NK-92 (cell line): ENCODE results near the gene CCDC137.
"Not testable (repeated sequence)": the region's sequence is repeated elsewhere in the genome, so short reads cannot be mapped to it uniquely, and the experiment has no call there.

Source experiments
- DNase-seq: peaks from one replicate; lab custom pipeline; 2025; ENCODE audit not compliant: unreplicated experiment; lab: John Stamatoyannopoulos, UW

Gene CCDC137

DNA sequence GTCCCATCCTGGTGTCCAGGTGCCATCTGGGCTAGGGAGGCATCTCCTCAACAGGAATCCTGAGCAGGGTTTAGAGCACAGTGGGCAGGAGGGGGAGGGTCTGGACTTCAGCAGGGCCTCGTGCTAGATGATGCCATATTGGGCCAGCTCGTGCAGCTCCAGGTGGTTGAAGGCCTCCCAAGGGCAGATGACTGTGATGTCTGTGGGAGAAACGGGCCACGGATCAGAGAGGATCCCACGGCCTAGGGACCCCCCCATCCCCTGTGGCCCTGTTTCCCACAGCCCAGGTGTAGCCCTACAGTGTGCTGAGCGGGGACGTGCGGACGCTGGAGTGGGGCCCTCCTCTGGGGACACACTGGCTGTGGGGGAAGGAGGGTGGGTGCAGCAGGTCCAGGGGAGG lies 15.6 kb upstream of the CCDC137 start:
- no peak for DNase-seq

DNA sequence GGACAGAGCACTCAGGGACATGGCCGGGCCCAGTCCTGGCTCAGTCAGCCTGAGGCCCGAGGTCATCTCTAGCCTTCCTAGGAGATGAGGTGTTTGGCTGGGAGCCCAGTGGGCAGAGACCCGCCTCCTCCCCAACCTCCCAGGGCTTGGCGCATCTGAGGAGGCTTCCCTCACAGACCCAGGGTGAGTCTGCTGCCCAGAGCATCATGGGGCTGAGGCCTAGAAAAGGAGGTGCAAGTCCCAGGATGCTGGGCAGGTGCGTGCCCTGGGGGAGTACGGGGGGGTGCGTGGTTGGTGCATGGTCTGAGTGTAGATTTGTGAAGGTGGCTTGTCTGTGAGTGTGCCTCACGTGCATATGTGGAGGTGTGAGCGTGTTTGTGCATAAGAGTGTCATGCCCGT lies 14.8 kb upstream of the CCDC137 start:
- DNase-seq = no peak

DNA sequence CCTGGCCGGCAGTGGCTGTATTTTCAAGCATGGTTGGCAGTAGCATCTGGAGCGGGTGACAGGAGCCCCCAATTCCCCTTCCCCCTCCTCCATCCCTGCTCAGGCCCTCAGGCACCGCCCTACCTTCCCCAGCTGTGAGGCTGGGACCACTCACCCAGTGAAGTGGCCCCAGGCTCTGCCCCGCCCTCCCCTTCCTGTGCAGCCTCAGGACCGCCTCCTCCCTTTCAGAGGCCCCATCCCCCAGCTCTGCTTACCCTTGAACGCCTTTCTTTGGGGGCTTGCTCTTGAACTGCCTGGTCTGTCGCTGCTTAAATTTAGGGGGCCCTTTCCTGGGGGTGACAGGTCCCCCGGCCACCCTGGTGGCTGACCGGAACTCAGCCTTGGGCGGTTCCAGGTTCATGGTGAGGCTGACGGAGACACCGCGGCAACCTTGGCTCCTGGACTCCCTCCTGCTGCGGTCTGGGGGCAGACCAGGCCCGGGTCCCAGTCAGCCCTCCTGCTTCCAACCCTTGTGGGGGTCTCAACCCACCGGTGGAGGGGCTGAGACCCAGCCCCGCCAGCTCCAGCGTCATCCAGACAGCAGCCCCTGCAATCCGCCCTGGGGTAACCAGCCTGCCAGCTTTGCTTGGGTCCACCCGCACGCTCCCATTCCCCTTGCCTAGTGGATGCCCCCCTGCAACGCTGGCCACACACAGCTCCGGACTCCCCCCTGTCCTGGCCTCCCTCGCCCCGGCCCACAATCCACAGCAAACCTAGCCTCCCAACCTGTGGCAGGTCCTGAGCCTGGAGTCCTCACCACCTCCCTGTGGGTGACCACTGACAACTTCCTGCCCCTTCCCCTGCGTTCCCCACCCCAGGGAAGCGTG lies 13.4 kb upstream of the CCDC137 start:
- DNase-seq = no peak

DNA sequence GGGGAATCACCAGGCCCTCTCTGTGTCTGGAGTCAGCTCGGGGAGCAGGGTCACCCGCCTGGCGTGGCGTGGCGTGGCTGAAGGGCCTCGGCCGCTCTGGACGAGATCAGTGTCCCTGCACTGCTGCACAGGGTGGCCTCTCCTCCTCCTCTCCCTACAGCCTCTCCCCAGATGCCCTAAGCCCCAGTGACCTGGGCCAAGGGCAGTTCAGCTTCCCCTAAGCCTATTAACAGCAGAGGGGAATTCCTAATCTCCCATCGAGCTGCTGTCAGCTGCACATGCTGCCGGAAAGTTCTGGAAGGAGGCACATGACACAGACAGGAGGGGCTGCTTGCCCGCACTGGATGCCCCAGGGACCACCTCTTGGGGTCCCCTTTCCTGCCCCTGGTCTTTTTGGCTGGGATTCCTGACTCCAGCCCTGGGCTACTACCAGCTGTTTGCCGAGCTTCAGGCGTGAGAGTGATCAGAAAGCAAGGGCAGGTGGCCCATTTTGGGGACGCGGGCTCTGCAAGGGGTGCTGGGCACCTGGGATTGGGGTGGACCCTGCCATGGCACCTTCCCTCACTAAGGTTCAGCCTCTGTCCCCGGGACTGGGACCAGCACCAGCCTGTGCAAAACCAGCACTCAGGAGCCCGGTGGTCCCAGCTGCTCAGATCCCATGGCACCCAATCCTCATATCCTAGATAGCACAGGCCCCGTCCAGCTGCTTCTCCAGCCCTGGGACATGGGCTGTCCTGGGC lies 11.0 kb upstream of the CCDC137 start:
- no peak for DNase-seq

DNA sequence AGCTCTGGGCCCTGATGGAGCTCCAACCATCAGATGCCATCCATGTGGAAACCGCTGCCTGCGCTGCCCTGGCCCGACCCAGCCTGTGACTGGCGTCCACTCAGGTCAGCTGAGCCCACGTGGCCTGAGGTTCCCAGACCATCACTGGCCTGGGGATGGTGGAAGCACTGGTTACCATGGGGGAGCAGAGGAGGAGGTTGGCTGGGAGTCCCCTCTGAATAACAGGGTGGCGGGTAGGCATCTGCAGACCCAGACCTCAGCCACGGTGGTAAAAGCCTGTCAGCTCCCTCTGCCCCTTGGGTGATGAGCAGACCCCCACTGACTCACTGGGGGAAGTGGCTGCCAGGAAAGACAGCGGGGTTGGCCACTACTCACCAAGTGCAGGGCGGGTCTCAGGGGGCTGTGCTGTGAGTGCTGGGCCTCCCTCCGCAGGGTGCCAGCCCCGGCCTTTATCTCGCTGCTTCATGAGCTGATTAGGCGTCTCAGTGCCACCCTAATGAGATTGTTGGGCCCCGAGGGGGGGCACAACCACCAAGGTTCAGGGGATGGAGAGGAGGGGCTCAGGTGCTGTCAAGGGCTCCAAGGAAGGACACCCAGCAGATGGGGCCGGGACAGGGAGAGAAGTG lies 10.3 kb upstream of the CCDC137 start, which contains the start of gene PDE6G:
Gene PDE6G, minus strand, starts transcription at position 425 of the 626 bp plus-strand sequence. CDS start 3,237 bp downstream, outside the sequence.
- DNase-seq = no peak

DNA sequence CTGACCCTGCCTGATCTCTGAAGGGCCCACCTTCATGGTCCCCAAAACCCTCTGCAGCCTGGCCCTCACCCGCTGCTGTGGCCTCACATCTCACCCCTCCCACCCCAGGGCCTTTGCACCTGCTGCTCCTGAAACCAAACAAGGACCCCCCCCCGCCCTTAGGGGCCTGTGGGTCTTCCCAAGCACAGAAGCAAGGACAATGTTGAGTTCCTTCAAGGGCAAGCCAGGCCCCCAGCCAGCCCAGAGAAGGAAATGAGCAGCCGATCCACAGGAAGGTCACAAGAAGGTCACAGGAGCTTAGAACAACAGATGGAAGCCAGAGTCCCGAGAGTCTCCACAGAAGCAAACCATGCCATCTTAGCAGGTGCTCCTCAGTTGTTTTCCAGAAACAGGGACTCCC lies 9.7 kb upstream of the CCDC137 start:
- DNase-seq = no peak

DNA sequence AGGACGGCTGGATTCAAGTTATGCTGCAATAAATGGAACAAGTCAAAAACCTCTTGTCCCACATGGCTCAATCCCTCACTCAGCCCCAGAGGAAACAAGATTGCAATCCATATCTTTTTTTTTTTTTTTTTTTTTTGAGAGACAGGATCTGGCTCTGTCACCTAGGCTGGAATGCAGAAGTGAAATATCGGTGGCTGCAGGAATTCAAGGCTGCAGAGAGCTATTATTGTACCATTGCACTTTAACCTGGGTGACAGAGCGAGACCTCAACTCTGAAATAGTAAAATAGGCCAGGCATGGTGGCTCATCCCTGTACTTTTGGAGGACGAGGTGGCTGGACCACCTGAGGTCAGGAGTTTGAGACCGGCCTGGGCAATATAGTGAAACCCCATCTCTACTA lies 7.5 kb upstream of the CCDC137 start:
- no peak for DNase-seq

DNA sequence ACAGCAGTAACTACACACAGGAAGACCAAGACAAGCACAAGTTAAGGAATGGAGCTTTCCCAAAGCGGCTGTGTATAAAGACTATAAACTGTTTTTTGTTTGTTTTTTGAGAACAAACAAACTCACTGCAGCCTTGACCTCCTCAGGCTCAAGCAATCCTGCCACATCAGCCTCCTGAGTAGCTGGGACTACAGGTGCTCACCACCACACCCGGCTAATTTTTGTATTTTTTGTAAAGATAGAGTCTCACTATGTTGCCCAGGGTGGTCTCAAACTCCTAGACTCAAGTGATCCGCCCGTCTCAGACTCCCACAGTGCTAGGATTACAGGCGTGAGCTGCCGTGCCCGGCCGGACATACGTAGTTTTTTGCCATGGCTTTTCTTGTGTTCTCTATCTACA lies 6.1 kb upstream of the CCDC137 start:
- DNase-seq = no peak

DNA sequence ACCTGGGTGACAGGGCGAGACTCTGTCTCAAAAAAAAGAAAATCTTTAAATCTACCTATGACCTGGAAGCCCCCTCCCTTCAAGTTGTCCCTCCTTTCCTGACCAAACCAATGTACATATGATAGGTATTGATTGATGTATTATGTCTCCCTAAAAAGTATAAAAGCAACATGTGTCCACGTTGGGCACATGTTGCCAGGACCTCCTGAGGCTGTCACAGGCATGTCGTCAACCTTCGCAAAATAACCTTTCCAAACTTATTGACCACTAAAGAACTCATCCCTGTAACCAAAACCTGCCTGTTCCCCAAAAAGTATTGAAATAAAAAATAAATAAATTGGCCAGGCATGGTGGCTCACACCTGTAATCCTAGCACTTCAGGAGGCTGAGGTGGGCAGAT lies 4.5 kb upstream of the CCDC137 start:
- no peak for DNase-seq

DNA sequence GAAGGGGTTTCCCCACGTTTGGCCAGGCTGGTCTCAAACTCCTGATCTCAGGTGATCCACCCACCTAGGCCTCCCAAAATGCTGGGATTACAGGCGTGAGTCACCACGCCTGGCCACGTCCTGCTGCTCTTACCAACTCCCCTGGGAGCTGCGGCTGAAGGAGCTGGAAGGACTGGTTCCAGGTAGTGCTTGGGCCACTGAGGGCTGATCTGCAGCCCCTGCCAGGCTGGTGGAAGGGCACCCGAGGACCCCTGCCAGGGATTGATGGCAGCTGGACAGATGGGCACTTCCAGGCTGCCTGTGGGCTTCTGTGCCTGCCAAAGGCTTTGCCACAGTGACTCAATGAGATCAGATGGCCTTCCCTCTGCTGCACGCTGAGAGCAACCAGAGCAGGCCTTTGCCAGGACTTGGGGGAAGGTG lies 2.5 kb upstream of the CCDC137 start:
- no peak for DNase-seq

DNA sequence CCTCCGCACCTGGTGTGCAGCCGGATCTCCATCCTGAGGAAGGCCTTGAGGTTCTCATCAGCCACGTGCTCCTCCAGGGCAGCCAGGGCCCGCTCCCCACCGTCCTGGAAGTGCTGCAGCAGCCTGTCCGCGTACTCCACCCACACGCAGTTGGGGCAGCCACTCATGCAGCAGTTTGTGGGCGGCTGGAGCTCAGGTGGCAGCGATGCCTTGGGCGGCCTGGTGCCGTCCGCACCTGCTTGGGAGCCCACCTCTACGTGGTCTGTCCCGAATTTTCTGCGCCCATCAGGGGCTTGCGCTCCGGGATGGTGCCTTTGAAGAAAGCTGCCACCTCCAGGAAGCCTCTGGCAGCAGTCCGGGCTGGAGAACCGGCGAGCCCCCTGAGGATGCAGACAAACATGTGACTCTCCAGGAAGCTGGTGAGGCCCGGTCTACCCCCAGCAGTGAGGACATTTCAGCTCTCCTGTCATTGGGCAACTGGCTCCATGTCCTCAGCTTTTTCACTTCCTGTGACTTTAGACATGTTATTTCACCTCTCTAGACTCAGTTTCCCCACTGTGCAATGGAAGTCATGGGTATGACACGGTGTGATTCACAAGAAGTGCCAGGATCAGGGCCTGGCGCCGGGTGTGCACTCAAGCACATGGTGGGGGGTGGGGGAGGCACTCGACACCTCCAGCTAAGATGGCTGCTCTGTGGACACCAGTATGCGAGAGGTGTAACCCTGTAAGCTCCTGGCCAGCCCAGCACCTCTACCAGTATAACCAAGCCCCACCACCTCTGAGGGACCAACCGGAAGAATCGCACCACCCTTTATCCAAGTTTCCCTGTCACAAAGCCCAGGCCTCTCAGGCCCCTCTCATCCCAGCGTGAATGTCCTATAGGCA lies 1.1 kb upstream of the CCDC137 start:
- no peak for DNase-seq

DNA sequence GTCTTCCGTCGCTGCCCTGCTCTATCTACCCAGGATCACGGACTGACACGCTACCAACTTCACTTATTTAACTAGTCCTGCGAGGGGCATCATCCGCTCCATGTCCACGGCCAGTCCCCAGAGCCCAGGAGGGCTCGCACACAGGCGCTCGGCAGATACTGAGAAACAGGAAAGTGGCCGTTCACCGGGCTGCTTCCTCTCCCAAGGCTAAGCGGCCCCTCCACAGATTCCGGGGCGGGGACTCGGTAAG lies 520 bp upstream of the CCDC137 start:
- no peak for DNase-seq

DNA sequence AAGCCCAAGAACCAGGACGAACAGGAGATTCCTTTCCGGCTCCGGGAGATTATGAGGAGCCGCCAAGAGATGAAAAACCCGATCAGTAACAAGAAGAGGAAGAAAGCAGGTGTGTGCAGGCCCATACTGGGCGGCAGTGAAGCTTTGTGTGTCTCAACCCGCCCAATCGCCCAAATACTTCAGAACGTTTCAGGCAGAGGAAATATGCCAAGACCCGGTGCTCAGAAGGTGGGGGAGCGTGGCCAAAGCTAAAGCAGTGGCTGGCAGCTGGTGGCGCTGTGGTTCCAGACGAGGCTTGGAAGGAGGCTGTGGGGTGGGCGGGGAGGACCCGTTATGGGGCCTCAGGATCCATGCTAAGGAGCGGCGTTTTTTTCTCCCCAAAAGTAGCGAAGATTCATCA lies 1.2 kb downstream of the CCDC137 start:
- DNase-seq = no peak

DNA sequence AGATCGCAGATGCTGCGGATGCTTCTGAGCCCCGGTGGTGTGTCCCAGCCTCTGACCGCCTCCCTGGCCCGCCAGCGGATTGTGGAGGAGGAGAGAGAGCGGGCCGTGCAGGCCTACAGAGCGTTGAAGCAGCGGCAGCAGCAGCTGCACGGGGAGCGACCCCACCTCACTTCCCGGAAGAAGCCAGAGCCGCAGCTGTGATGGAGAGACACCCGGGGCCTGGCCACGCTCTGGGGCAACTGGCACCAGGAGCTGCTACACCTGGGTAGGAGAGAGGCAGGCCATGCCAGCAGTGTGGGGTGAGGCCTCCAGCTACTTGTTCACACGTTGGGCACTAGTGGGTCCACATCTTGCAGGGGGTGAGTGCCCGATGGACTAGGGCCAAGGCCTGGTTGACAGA lies 6.0 kb downstream of the CCDC137 start:
- DNase-seq = no peak

DNA sequence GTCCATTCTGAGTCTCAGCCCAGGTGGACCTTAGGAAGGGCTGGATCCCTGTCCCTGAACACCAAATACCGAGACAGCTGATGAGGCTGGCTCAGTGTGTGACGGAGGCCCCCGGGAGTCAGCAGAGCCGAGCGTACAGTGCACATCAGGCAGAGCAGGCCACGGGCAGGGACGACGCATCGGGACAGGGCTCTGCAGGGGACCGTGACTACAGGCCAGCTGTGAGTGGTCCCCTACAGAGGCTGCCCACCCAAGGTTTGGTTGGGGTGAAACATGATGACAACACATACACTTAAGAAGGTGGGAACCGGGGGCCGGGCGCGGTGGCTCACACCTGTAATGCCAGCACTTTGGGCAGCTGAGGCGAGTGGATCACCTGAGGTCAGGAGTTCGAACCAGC lies 6.4 kb downstream of the CCDC137 start:
- DNase-seq = no peak

DNA sequence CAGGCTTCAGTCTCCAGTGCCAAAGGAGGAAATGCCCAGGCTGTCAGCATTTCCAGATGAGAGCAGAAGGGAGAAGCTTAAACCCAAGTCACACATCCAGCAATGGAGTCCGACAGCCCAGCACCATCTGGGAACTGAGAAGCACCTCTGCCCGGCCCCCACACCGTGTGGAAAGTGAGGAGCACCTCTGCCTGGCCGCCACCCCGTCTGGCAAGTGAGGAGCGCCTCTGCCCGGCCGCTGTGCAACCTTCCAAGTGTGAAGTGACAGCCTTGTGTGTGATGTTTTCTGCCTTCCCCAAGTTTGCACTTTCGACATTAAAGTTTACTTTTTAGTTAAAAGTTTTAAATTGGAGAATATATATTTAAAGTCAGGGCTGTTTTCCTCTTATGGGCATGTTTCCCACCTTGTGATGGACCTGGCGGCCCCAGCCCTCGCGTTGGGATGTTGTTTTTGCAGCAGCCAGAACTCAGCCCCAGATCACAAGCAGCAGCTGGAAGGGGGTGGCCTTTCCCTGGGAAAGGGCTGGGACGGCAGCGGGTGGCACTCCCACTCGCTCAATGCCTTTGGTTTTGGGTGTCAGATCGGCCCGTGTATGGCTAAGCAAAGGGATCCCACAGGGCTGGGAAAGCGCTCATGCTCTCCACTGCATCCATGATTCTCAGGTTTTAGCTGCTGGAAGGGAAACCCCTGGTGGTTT lies 7.2 kb downstream of the CCDC137 start:
- no peak for DNase-seq

DNA sequence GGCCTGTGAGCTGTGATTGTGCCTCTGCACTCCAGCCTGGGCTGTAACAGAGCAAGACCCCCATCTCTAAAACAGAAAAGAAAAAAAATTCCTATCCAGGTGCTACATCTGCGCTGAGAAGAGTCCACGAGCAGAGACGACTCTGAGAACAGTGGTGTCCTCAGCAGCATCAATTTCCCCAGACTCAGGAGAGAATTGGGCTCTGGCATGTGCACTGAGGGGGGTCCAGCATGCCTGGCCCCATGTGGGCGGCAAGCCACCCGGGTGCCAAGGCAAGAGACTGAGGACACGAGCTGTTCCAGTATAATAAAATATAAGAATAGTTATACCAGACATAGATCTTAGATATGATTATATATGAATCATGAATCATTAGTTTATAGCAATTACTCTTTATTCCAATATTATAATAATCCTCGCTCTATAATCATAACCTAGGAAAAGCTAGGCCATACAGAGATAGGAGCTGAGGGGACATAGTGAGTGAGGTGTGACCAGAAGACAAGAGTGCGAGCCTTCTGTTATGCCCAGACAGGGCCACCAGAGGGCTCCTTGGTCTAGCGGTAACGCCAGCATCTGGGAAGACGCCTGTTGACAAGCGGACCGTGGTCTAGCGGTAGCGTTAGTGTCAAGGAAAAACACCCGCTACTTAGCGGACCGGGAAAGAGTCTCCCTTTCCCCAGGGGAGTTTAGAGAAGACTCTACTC lies 9.1 kb downstream of the CCDC137 start:
- DNase-seq = not testable (repeated sequence)

DNA sequence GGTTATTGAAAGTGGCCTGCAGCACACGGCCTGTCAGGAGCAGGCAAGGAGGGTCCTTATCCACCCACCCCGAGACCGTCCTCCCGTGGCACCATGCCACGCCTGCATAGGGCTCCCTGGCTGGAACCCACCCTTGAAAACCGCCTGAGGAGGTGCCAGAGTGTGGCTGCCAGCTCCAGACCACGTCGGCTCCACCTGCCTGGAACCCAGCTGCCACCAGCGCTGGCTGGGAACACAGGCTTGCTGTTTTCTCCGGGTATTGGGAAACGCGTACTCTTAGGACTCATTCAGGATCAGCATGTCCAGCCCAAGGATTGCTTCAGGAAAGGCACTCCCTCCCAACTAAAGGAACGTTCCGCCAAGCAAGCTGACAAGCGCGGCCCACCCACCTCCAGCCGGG lies 10.4 kb downstream of the CCDC137 start:
- DNase-seq = no peak

DNA sequence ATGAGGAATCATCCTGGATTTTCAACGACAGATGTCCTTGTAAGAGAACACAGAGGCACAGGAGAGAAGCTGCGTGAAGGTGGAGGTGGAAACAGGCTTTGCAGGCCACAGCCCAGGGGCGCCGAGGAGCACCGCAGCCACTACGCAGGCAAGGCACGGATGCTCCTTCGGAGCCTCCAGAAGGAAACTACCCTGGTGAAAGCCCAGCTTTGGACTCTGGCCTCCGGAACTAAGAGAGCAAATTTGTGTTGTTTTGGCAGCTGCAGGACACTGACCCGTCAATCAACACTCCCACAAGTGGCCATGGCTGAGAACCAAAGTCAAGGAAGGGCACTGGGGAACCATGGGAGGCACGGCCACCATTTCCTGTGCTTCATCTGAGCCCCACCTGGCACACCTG lies 13.6 kb downstream of the CCDC137 start:
- DNase-seq = no peak

DNA sequence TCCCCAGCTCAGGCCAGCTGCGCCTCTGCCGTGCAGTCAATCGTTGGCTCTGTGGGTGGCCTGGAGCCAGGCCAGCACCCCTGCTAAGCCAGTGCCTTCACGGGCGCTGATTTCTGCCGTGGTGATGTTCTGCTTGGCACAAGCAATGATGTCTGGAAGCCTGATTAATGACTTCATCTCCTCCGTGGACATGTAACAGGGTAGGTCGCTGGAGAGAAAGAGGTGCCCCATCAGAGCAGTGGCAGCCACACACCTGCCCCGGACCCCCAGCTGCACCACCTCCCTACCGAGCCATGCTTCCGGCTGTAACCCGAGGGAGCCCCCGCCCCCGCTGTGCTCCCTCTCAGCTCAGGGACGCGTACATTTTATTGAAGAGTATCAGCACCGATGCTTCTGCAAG lies 15.1 kb downstream of the CCDC137 start:
- no peak for DNase-seq
